ENCODE results near the gene SYT7.

SYT7 gene

GRCh38 chr11:61539831-61540357 lies 41.0 kb downstream of the SYT7 start:
- in situ Hi-C loops (cut with HindIII; ENCODE audit: low sequenced_read_pairs): no loop called here

- in situ Hi-C loops (cut with HindIII; ENCODE audit: low sequenced_read_pairs): no loop called here
Measured at GRCh38 chr11:61539006-61539405, 41.9 kb downstream of the SYT7 start.

- in situ Hi-C loops (cut with HindIII; ENCODE audit: low sequenced_read_pairs): no loop called here
Measured at GRCh38 chr11:61538636-61538961, 42.3 kb downstream of the SYT7 start.

GRCh38 chr11:61537326-61537725 lies 43.5 kb downstream of the SYT7 start:
- in situ Hi-C loops (cut with HindIII; ENCODE audit: low sequenced_read_pairs): no loop called here

GRCh38 chr11:61536676-61537270 lies 44.1 kb downstream of the SYT7 start:
- in situ Hi-C loops (cut with HindIII; ENCODE audit: low sequenced_read_pairs): no loop called here

- in situ Hi-C loops (cut with HindIII; ENCODE audit: low sequenced_read_pairs): no loop called here
Measured at GRCh38 chr11:61535998-61536675, 44.7 kb downstream of the SYT7 start.

- in situ Hi-C loops (cut with HindIII; ENCODE audit: low sequenced_read_pairs): no loop called here
Measured at GRCh38 chr11:61534933-61535839, 45.7 kb downstream of the SYT7 start.

- in situ Hi-C loops (cut with HindIII; ENCODE audit: low sequenced_read_pairs): no loop called here
Measured at GRCh38 chr11:61534025-61534932, 46.6 kb downstream of the SYT7 start.

GRCh38 chr11:61533401-61533800 lies 47.5 kb downstream of the SYT7 start:
- in situ Hi-C loops (cut with HindIII; ENCODE audit: low sequenced_read_pairs): no loop called here

- in situ Hi-C loops (cut with HindIII; ENCODE audit: low sequenced_read_pairs): no loop called here
Measured at GRCh38 chr11:61533039-61533375, 47.9 kb downstream of the SYT7 start.

GRCh38 chr11:61532134-61533038 lies 48.5 kb downstream of the SYT7 start:
- in situ Hi-C loops (cut with HindIII; ENCODE audit: low sequenced_read_pairs): no loop called here

- in situ Hi-C loops (cut with HindIII; ENCODE audit: low sequenced_read_pairs): no loop called here
Measured at GRCh38 chr11:61531044-61531443, 49.8 kb downstream of the SYT7 start.

- in situ Hi-C loops (cut with HindIII; ENCODE audit: low sequenced_read_pairs): no loop called here
Measured at GRCh38 chr11:61529537-61530225, 51.2 kb downstream of the SYT7 start.

- in situ Hi-C loops (cut with HindIII; ENCODE audit: low sequenced_read_pairs): no loop called here
Measured at GRCh38 chr11:61528114-61528513, 52.8 kb downstream of the SYT7 start.

- in situ Hi-C loops (cut with HindIII; ENCODE audit: low sequenced_read_pairs): no loop called here
Measured at GRCh38 chr11:61526956-61527731, 53.7 kb downstream of the SYT7 start.

GRCh38 chr11:61526229-61526628 lies 54.6 kb downstream of the SYT7 start:
- in situ Hi-C loops (cut with HindIII; ENCODE audit: low sequenced_read_pairs): no loop called here

GRCh38 chr11:61524963-61525587 lies 55.8 kb downstream of the SYT7 start:
- in situ Hi-C loops (cut with HindIII; ENCODE audit: low sequenced_read_pairs): no loop called here

GRCh38 chr11:61524446-61524845 lies 56.4 kb downstream of the SYT7 start:
- in situ Hi-C loops (cut with HindIII; ENCODE audit: low sequenced_read_pairs): no loop called here

All from DLD1 (cell line).